CD4-positive, alpha-beta T cell treated with Interleukin-17A for 4 hours (primary cell): ENCODE results near the gene HOXA7.

Experiments used
- DNase-seq: peaks from one replicate; pipeline ENCODE4 v3.0.0-alpha.2; 2020; ENCODE audit warnings: mixed read lengths

HOXA7 gene

DNA sequence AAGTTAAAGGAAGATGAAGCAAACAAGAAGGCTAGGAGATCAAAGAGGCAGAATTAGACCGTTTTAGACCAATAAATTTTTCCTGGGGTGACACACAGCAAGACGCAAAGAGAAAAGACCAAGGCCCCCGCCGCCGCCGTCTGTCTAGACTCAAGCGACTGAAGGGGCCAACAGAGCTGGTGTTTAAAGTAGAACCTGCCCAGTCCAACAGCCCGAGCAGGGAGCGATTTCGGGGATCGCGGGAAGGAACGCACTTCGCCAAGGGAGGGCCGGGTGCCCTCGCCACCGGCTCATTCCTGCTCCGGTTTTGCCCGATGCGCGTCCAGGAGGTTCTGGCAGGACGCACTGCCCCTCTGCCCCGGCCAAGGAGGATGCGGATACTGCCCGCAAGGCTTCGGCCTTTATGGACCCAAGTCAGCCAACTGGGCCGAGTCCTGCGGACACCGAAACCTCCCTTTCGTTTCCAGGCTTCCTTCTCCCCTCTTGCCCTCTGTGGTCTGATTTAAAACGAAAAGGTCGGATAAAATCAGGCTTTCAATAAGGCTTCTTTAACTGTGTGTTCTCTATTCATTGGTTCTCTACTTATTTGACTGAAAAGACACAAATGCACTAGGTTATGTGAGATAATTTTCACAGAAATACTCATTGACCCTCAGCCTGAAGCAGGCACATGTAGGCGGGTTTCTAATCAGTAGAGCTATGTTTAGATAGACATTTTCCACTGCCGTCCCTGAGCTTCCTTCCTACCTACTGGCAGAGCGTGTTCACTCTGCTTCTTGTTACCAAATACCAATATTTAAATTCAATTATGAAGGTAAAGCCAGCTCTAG, 2.2 kb upstream of the HOXA7 start:
- DNase-seq, result no peak

DNA sequence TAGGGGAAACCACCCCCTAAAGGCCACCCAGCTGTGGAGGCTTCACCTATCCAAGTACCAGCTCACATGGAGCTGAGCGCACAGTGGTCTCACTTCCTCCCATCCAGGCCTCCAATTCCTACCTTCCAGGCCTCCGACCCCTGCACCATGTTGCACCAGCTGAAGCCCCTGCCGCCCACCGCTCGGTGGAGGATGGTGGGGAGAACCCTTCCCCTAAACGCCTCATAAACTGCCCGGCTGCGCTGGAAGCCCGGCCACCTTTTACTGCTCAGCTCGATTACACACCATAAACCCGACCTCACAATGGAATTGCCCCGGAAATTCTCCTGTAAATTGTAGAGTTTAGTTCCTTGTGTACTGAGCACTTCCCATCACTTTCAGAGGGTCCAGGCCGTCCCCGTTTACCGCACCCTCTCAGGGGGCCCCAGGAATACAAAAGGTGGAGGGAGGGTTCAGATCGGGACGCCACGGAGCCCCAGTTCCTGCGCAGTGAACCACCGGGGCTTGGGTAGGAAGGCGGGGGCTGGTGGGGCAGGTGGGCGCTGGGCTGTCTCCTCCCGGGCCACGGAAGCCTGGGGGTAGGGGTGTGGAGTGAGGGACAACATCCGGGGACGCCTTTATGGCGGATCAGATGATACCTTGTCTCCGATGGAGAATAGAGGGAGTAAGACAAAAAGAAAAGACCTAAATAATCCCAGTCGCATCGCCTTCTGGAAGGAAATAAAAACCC, 1.4 kb upstream of the HOXA7 start:
- no peak for DNase-seq

DNA sequence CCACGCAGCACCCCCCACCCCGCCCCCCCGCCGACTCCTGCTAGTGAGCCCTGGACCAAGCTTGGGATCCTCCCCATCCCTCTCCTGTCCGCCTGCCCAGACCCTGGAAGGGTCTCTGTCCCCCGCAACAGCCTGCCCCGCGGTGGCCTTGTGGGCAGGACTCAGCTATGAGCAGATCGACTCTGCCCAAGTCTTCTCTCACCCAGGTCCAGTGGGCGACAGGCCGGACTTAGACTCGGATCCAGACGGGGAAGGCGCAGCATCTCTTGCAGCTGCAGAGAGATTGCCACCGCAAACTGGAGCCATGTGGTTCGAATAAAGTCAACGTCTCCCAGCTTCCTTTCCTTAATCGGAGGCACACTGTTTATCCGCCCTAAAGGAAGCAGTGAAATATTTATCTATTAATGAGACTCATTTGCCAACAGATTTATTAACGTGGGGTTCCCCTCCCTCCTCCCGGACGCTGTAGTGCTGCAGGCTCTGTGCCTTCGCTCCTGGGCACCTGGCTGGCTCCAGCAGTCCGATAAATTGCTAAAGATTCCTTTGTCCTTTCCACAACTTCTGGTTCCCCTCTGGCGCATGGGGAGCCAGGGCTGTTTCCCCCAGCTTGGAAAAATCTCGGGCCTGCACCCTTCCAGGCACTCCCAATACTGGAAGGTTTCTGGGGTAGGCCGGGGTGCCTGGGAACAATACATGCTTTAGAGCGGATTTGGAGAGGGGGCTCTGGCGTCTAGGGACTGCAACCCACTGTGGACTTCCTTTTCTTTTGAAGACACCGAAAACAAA, 634 bp upstream of the HOXA7 start:
- no peak for DNase-seq

DNA sequence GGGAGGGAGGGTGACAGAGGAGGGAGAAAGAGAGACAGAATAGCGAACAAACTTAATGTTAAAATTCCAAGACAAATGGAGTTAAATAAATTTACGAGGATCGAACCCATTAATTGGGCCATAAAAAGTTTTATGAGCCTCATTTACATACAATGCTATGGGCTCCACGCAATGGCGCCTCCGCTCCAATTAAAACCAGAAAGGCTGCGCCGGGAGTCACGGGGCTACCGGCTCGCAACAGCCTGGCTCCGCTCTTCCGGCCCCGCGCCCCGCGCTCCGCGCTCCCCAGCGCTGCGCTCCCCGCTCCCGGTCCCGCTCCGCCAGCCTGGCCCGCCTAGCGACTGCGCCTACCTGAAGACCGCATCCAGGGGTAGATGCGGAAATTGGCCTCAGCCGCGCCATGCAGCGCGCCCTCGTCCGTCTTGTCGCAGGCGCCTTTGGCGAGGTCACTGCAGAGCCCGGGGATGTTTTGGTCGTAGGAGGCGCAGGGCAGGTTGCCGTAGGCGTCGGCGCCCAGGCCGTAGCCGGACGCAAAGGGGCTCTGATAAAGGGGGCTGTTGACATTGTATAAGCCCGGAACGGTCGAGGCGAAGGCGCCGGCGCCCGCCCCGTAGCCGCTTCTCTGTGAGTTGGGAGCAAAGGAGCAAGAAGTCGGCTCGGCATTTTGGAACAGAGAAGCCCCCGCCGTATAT, 513 bp downstream of the HOXA7 start:
- peak; percentile 43 for DNase-seq

DNA sequence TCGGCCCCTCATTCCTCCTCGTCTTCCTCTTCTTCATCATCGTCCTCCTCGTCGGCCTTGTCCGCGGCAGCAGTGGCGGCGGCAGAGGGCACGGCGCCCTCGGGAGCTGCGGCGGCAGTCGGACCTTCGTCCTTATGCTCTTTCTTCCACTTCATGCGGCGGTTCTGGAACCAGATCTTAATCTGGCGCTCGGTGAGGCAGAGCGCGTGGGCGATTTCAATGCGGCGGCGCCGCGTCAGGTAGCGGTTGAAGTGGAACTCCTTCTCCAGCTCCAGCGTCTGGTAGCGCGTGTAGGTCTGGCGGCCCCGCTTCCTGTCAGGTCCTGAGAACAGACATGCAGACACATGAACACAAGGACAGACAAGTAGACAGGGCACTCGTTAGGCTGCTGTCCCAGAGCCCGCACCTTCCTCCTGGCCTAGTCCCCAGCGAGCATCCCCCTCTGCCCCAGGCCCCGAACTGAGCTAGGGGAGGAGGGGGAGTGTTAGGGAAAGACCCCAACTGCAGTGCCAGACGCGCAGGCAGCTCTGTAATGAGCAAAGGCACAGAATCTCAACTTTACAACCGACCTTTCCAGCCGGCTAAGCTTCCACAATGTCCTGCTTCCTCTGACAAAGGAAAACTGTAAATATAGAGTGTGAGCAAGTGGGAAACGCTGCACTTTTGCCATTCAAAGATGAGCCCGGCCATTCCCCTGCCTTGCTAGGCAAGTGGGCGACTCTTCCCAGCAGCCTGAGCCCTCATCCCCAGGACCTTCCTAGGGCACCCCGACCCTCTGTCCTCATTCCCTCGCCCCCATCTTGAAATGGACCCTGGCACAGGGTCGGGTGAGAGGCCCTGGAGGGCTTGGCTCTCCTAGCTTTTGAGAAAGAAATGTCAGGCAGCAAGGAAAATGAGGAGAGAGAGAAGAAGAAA, 1.3 kb downstream of the HOXA7 start:
- peak; percentile 57 for DNase-seq

DNA sequence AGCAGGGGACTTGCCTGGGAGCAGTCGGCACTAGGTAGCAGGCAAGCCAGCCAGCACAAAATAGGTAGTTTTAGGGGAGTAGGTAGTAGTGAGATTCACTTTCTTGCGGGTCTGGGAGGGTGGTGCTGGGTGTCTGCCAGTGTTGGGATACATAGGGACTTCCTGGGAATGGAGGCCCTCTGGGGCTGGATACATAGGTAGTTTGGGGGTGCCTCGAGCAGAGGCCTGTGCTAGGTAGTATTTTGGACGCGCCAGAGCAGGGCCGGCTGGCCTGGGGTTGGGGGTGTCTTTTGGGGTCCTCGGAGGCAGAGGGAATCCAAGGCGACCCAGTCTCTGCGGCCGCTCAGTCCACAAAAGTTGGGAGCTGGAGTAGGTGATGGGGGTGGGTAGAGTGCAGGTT, 2.1 kb downstream of the HOXA7 start:
- DNase-seq, result no peak

DNA sequence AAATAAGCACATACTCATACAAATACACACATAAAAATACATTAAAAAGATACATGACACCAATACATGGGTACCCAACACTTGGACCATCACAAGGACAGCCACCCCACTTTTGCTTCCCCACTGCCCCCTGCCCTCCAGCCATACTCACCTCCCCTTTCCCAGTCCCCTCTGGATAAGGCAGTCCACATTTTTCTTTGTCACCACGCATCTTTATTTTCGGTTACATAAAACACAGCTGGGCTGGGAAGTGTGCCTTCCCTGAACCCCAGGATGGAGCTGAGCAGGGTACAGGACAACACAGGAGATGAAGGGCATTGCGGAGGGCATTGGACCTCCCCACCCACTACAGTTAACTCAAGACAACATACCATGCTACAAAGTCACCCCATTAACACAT, 2.9 kb downstream of the HOXA7 start:
- no peak for DNase-seq

DNA sequence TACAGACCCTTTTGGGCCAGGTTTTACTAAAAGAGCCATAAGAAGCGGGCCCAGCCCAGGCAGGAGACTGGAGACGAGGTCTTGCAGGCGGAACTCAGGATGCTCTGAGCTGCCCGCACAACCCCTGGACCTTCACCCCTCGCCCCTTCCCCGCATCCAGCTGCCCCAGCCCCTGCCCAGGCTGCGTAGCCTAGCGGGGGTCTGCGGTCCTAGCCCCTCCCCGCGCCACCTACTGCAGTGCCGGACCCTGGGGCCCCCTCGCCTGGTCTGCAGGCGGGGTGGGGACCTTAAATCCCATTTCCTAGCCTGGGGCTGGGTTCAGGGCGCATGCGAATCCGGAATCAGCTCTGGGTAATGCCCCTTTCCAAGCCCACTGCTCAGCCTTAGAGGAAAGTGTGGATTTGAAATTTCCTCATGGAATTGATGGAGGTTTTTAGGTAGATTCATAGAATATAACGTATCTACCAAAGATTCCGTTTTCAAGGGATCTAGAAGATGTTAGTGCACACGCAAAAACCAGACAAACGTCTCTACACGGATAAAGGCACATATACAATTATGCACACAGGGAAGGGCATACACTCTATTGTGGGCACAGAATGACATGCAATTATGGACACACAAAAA, 3.5 kb downstream of the HOXA7 start:
- no peak for DNase-seq

DNA sequence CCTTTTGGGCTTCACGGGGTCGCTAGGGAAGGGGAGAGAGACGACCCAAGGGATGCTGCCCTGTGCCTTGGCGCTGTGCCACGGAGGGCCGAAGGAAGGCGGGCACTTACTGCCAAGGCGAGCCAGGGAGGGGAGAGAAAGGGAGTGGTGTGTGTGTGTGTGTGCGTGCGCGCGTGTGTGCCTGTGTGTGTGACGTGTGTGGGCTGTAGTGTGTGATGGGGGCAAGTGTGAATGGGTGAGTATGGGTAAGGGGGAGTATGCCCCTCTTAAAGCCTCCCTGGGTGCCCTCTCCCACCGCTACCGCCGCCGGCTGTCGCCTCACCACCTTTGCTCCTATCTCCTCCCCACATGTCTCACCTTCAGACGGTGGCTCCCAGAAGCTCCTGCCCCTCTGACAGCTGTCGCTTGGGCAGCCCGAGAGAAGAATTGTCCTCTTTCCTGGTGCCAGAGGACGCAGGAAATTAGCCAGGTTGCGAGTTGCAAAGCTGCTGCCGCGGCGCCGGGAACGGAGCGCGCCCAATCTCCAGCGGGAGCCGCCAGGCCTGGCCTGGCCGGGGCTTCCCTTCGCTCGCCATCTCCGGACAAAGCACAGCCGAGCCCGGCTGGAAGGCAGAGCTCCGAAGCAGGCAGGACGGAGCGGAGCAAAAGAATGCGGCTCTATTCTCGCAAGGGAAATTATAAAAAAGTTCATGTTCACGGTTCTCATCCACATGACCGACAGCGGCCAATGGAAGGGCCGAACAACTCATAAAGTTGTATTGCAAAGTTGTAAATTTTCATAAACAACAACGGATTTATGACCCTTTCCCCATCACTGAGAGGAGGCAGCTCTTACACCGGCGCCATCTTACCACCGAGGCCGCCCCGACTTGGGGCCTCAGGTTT, 4.3 kb downstream of the HOXA7 start, which contains the start of gene HOXA3:
Gene HOXA3, minus strand, starts transcription at position 653 of the 885 bp plus-strand sequence. CDS start 41,943 bp downstream, outside the sequence.
- no peak for DNase-seq

DNA sequence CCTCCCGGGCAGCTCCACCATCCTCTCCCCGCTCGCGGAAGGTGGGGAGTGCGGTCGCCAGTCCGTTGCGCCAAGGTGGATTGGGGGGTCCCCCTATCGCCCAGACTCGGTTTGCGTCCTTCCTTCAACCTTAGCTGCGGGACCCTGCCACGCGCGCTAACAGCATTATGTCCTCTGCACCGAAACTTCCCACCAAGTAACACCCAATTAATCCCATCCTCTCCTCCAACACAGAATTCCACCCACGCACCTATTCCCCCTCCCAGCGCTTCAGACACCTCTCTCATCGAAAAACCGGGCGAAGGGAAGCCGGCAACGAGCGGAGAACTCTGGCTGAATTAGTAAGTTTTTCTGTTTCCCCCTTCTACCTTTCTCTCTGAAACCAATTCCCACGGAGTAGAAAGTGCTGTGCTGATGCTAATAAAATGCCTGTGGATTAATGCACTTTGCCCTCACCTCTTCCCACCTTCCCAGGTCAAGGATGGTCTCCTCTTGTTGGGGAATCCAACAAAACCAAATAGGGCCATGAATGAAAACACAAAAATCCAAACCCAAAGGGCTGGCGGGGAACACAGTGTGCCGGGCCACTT, 5.0 kb downstream of the HOXA7 start:
- DNase-seq, result no peak

DNA sequence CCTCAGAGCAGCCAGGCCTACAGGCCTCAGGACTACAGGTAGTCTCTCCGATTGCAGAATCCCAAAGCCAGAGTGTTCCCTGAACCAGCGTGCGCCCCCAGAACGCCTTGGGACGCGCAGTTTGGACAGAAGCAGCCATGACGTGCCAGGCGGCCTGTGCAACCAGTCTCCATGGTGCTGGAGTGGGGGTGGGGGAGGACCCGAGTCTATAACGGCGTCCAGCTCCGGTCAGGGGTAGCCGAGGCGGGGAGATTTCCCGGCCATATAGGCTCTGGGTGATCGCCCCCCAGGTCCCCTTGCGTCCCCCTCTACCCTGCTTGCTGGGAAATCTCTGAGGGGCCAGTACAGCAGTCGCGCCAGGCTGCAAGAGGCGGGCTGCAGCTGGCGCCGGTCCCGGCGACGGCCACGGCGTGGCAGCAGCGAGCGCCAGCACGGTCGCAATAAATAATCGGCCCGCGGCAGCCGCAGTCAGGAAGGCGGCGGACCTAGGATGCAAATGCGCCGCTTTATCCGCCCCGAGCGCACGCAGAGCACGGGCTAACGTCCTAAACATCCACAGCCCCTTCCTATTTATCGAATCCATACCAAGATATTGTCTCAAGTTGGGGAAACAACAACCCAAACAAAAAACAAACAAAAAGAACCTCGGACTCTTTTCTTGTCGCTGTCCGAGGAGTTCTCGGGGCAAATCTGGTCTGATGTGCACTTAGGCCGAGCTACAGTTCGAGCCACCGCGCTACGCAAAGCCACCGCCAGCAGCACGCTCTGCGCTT, 5.7 kb downstream of the HOXA7 start:
- DNase-seq, result peak; percentile 78

DNA sequence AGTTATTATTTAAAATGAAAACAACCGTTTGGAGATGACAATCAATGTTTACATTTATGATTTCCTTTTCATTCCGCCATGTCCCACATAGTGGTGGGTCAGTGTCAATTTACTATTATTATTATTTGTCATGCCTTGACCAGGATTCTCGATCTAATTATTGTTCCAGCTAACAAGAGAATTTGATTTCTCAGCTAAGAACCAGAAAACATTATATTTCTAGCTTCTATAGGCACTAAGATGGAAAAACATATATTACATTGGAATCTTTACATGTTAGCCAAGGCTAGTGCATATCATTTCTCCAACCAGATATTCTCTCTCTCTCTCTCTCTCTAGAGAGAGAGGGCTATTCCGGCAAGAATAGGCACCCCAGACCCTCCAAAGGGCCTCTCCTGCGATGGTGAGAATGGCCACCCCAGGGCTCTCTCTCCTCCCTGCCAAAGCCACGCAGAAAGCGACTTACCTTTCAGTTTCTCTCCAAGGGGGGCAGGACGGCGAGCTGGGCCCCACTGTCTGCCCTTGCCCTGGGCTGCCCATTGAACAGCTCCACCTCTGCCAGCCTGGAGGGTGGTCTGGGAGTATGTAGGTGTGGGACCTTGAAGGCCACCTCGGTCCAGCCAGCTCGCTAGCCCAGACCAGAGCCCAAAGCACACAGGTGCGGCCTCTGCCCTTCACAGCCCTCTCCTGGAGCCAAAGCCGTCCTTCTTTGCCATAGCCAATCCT, 6.5 kb downstream of the HOXA7 start:
- no peak for DNase-seq

DNA sequence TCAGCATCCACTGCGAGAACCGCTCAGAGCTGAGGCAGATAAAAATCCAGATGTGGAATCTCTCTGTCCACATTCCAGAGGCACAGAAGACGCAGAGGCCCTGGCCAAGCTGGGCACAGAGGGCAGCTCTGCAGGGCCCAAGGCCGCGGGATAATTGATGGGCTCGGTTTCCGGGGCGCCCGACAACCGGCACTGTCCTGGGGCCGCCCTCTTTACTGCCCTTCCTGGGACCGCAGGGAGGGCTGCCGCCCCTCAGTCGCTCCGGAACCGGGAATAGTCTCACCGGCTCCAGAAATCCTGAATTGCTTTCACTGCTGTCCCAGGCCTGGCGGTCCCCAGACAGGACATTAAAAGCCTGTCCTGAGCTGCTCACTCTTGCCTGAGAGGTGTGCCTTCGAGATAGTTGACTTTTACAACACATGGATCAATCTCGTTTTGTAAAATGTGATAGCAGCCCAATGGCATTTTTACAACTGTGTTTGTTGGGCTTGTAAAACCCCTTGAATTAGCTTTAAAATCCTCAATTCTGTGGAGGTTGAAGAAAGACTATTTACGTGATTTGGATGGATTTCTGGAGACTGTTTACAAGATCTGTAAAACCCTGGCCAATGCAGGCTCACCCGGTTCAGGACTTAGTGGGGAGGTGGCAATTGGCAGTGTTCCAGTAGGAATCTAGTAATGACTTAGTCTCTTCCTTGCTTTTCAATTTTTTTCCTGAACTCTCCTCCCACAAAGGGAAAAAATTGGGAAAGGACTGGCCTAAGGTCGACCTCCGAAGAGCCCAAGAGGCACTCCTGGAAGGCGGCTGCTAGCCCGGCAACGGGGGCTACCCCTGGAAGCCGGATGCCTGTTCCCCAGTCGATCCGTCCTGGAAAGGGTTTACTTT, 7.5 kb downstream of the HOXA7 start:
- no peak for DNase-seq

DNA sequence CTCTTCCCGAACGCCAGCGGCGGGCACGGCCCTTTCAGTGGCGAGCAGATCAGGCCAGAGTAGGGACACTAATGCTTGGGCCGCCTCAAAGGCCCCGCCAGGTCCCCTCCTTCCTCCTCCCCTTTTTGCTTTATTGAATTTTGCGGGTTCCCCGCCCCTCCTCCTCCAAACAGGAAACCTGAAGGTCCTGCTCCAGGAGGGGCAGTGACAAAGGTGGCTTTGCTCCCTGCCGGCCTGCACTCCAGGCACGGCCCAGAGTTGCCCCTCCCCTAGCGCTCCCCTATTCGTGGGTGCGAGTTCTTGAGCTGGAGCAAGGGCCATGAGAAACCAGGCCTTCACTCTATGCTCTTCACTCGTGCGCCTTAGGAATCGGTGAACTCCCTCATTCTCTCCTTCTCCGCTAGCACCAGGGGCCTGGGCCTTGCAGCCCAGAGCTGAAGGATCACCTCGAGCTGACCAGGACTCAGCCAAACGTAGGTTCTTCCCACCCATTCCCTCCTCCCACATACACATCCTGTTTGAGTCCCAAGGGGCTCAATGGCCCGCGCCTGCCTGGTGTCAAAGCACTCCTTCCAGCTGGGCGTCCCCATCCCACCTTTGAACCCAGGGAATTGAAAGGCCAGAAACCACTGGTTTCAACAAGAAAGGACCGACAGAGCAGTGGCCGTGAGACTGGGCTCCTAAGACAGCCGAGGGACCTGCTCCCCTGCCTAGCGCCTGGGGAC, 8.3 kb downstream of the HOXA7 start:
- DNase-seq, result no peak

DNA sequence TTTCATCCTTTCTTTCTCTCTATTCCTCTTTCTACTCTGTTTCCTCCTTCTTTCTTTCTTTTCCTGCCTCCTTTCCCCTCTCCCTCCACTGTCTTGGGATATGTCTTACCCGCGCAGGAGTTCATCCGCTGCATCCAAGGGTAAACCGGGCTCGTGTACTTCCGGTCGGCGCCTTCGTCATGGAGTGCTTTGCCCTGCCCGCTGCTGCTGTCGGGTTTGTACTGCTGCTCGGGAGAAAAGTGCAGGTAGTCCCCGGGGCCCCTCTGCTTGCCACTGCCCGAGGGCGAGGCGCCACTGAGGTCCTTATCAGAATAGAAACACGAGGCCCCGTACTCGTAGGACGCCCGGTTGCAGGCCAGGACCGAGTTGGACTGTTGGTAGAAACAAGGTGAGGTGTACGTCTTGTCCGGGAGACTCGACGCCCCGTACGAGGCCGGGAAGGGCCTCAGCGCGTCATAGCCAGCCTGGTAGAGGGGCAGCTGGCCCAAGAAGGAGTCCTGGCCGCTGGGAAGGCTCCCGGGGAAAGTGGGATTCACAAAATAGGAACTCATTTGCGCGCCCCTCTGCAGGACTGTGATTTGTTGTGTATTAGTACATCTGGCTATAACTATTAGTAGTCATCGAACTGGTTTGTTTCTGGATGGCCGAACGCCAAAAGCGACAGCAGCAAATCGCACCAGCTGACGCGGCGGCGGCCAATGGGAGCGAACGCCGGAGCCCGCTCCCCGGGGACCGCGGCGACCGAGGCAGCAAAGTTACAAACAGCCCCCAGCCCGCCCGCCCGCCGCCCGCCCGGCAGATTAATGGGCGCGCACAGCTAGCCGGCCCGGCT, 9.1 kb downstream of the HOXA7 start, which contains the start of gene HOXA6:
Gene HOXA6, minus strand, starts transcription at position 576 of the 832 bp plus-strand sequence. Its CDS starts 25 bp downstream, at position 551.
- DNase-seq, result no peak
